Metanephros (tissue), 1 donor: ENCODE results near the gene PHF21B. TPM values are rescaled to one million over a fixed set of nuclear protein-coding genes. Genes with fewer than 3 reads are reported as not detected.

Experiments
- total RNA-seq: library from RNA; depleted of rRNA; stranded (reverse); fragments of >200 nt; gene quantifications from one replicate; pipeline ENCODE4 v1.2.3, GENCODE V29; 2014

PHF21B gene
- 4.6 TPM for total RNA-seq

GRCh38 chr22:45009606-45010531 lies at the start of gene PHF21B:
PHF21B (minus strand) TSS chr22:45010005; CDS start chr22:45009549, 456 bp downstream.

Other genes with a start within 250 kb of the PHF21B start
- 68.5 TPM for gene NUP50, start 153.9 kb upstream of the PHF21B start, total RNA-seq
- gene KIAA0930, start 230.9 kb upstream of the PHF21B start, total RNA-seq = 22.5 TPM